CD4-positive, alpha-beta T cell (primary cell): Measurements from ENCODE around the gene ZIC1. TPM values are rescaled to one million over a fixed set of nuclear protein-coding genes. Genes with fewer than 3 reads are reported as not detected.

Experiments
- ATAC-seq: fragments of 200-7000 bp; cut with Tn5 transposase; one replicate; pipeline ENCODE4 v1.10.0; 2022; ENCODE audit warnings: mild to moderate bottlenecking; ENCODE audit not compliant: poor library complexity
- CTCF ChIA-PET: fragments of 350-600 bp; sonication (Branson Sonifier 250); formaldehyde crosslinking; loops from one replicate; lab custom pipeline; 2021; ENCODE audit warnings: antibody characterized with exemption, inconsistent platforms; lab: Charles Lee
- POLR2A ChIA-PET: fragments of 350-600 bp; sonication (Branson Sonifier 250); formaldehyde crosslinking; loops from one replicate; lab custom pipeline; 2021; ENCODE audit warnings: antibody characterized with exemption, inconsistent platforms; lab: Charles Lee
- DNase-seq, 14 experiments: peaks; one replicate each; pipeline ENCODE4 v3.0.0-alpha.2; 2013 to 2020; ENCODE audit warnings: mixed read lengths in 2 of 14
- H3K27ac ChIP-seq, 2 donors: one replicate each; pipeline versions ENCODE4 v1.5.1 to v1.7.0; 2013; ENCODE audit warnings: low read length in 2 of 2, low read depth in 1 of 2, mild to moderate bottlenecking in 1 of 2
- H3K27me3 ChIP-seq, 2 experiments: 1 replicate in 1 of 2; 2 replicates in 1 of 2; pipeline versions ENCODE4 v1.6.1 to v1.7.0; 2013; ENCODE audit warnings: low read length in 2 of 2, control low read depth in 1 of 2, mild to moderate bottlenecking in 1 of 2, moderate library complexity in 1 of 2; ENCODE audit not compliant: insufficient read depth in 2 of 2, control insufficient read depth in 1 of 2
- H3K36me3 ChIP-seq: one replicate; pipeline ENCODE4 v1.6.1; 2013; ENCODE audit warnings: low read length, control low read depth; ENCODE audit not compliant: insufficient read depth
- H3K4me1 ChIP-seq: one replicate; pipeline ENCODE4 v1.6.1; 2013; ENCODE audit warnings: low read length, control low read depth; ENCODE audit not compliant: insufficient read depth
- H3K4me3 ChIP-seq: one replicate; pipeline ENCODE4 v1.5.1; 2013; ENCODE audit warnings: mild to moderate bottlenecking, low read length, moderate library complexity
- H3K9me3 ChIP-seq, 2 experiments: 1 replicate in 1 of 2; 2 replicates in 1 of 2; pipeline versions ENCODE4 v1.6.1 to v1.7.0; 2013; ENCODE audit warnings: low read length in 2 of 2, mild to moderate bottlenecking in 2 of 2, control low read depth in 1 of 2, moderate library complexity in 1 of 2; ENCODE audit not compliant: control insufficient read depth in 1 of 2, insufficient read depth in 1 of 2
- H3K27ac Mint-ChIP-seq: one replicate; pipeline ENCODE4 v1.8.0; 2020; ENCODE audit warnings: mixed read lengths
- H3K27me3 Mint-ChIP-seq: one replicate; pipeline ENCODE4 v1.8.0; 2021; ENCODE audit warnings: mixed read lengths
- H3K36me3 Mint-ChIP-seq: one replicate; pipeline ENCODE4 v1.8.0; 2021; ENCODE audit warnings: low read depth, mixed read lengths
- H3K4me1 Mint-ChIP-seq: one replicate; pipeline ENCODE4 v1.8.0; 2021; ENCODE audit warnings: low read depth, mixed read lengths
- H3K4me3 Mint-ChIP-seq: one replicate; pipeline ENCODE4 v1.8.0; 2020; ENCODE audit warnings: mild to moderate bottlenecking, mixed read lengths
- H3K9me3 Mint-ChIP-seq: one replicate; pipeline ENCODE4 v1.8.0; 2020; ENCODE audit warnings: mixed read lengths
- CTCF ChIP-seq: fragments of 200-600 bp; IDR thresholded peaks from one replicate; pipeline ENCODE4 v1.8.0; 2022; ENCODE audit warnings: antibody characterized with exemption, mild to moderate bottlenecking
- intact Hi-C, 2 experiments: fragments of 100-400 bp; cut with DNase I in 1 of 2; cut with micrococcal nuclease in 1 of 2; formaldehyde crosslinking; loops; one replicate each; pipeline versions ENCODE4 v1.15.1 to v1.9.0; 2023 to 2025; cut with DNase I, micrococcal nuclease
- polyA plus RNA-seq, 2 donors: library from polyadenylated mRNA; unstranded; fragments of 120-200 nt; gene quantifications; one replicate each; pipeline ENCODE4 v1.2.1, GENCODE V29; 2013
- total RNA-seq, 174 experiments: library from RNA in 2 of 174; stranded (reverse) in 2 of 174; gene quantifications; one replicate each; pipeline ENCODE4 v1.2.3 and lab custom pipeline; 2021 to 2026

ZIC1 gene
- total RNA-seq (not detected), total RNA-seq (lab: John Stamatoyannopoulos, UW) (0 to 0.20 (median 0) reads per million in 172 experiments)
- polyA plus RNA-seq (2013, experiment 1 of 2) = not detected
- 0.72 TPM for polyA plus RNA-seq (2013, experiment 2 of 2)

GRCh38 chr3:147409143-147410115 lies at the start of gene ZIC1:
Gene ZIC1 (plus strand): TSS chr3:147409365. CDS start chr3:147410113, 748 bp downstream.
- no peak within 1 kb of the TSS for H3K27ac Mint-ChIP-seq
- H3K9me3 Mint-ChIP-seq = peaks cover 5% of the 10 kb centered on the region

GRCh38 chr3:147360051-147360439 lies 49.1 kb upstream of the ZIC1 start:
- Histone ChIP-seq H3K27me3 (peaks cover 62 to 72% of the 10 kb centered on the region in 2 experiments), H3K27ac (no peak overlapping the region), H3K4me1 (no peaks in the 10 kb centered on the region), H3K9me3 (peaks cover 5 to 25% of the 10 kb centered on the region in 2 experiments), H3K4me3 (no peak overlapping the region), H3K36me3 (no peaks in the 10 kb centered on the region)
- DNase-seq (no peak), ATAC-seq (no peak)
- CTCF ChIA-PET = no interaction called here
- Mint-ChIP-seq H3K4me3 (no peak overlapping the region), H3K36me3 (no peaks in the 10 kb centered on the region), H3K27ac (no peak overlapping the region), H3K27me3 (peaks cover 86% of the 10 kb centered on the region), H3K4me1 (no peaks in the 10 kb centered on the region), H3K9me3 (peaks cover 11% of the 10 kb centered on the region)
- POLR2A ChIA-PET = no interaction called here
- no peak for TF ChIP-seq CTCF
- intact Hi-C loops = no loop called here

More at GRCh38 chr3:147409143-147410115, at the start of gene ZIC1:
- ChIA-PET CTCF (no interaction called here), POLR2A (no interaction called here)
- intact Hi-C loops = no loop called here
- Mint-ChIP-seq H3K36me3 (no peaks in the 10 kb centered on the region), H3K4me3 (peak within 1 kb of the TSS; percentile 58), H3K4me1 (peaks cover 23% of the 10 kb centered on the region), H3K27me3 (peaks cover 86% of the 10 kb centered on the region)
- ATAC-seq (no peak), DNase-seq (no peak)
- no peak for TF ChIP-seq CTCF
- Histone ChIP-seq H3K36me3 (no peaks in the 10 kb centered on the region), H3K4me1 (peaks cover 26% of the 10 kb centered on the region), H3K27me3 (peaks cover 88 to 99% of the 10 kb centered on the region in 2 experiments), H3K4me3 (no peak within 1 kb of the TSS), H3K9me3 (peaks cover 4 to 80% of the 10 kb centered on the region in 2 experiments), H3K27ac (no peak within 1 kb of the TSS)

- no peak overlapping the region for H3K27ac Mint-ChIP-seq
- intact Hi-C loops = no loop called here
- H3K4me3 ChIP-seq = no peak overlapping the region
- H3K9me3 Mint-ChIP-seq = peaks cover 11% of the 10 kb centered on the region
- peaks cover 5 to 25% of the 10 kb centered on the region in 2 experiments for H3K9me3 ChIP-seq
- H3K36me3 Mint-ChIP-seq = no peaks in the 10 kb centered on the region
- H3K27me3 ChIP-seq = peaks cover 56 to 64% of the 10 kb centered on the region in 2 experiments
- no peak for TF ChIP-seq CTCF
- H3K4me1 Mint-ChIP-seq = no peaks in the 10 kb centered on the region
- H3K27ac ChIP-seq = no peak overlapping the region
- H3K27me3 Mint-ChIP-seq = peaks cover 87% of the 10 kb centered on the region
- ChIA-PET POLR2A (no interaction called here), CTCF (no interaction called here)
- H3K4me1 ChIP-seq = no peaks in the 10 kb centered on the region
- DNase-seq (no peak), ATAC-seq (no peak)
- no peaks in the 10 kb centered on the region for H3K36me3 ChIP-seq
- H3K4me3 Mint-ChIP-seq = no peak overlapping the region
Observed at GRCh38 chr3:147360646-147361453, 48.3 kb upstream of the ZIC1 start.
